NCI-H146 treated with DMSO at 0.1 percent for 48 hours (cell line): ENCODE measurements around the gene GZMH.
"Not testable (repeated sequence)": the region's sequence is repeated elsewhere in the genome, so short reads cannot be mapped to it uniquely, and the experiment has no call there.

Source experiments
- DNase-seq: peaks from one replicate; lab custom pipeline; 2025; ENCODE audit not compliant: unreplicated experiment; lab: John Stamatoyannopoulos, UW

Gene GZMH

GRCh38 chr14:24595073-24595808, 14.2 kb downstream of the GZMH start:
- no peak for DNase-seq

- DNase-seq, result not testable (repeated sequence)
These were observed 18.5 kb downstream of the GZMH start for GRCh38 chr14:24591004-24591403.

- not testable (repeated sequence) for DNase-seq
These were observed 25.1 kb downstream of the GZMH start for GRCh38 chr14:24584402-24584801.

GRCh38 chr14:24578558-24578957, 30.9 kb downstream of the GZMH start:
- no peak for DNase-seq

GRCh38 chr14:24576771-24577170, 32.7 kb downstream of the GZMH start:
- DNase-seq, result no peak

- DNase-seq, result no peak
These were observed 33.3 kb downstream of the GZMH start, which contains the start of gene CTSG for GRCh38 chr14:24576182-24576581. Gene CTSG (minus strand): TSS chr14:24576250. CDS start chr14:24576223, 27 bp downstream.

GRCh38 chr14:24574206-24574774, 35.2 kb downstream of the GZMH start:
- DNase-seq, result no peak

- DNase-seq, result no peak
These were observed 43.2 kb downstream of the GZMH start for GRCh38 chr14:24566318-24566717.

GRCh38 chr14:24565766-24566165, 43.7 kb downstream of the GZMH start:
- DNase-seq, result no peak

GRCh38 chr14:24563505-24563904, 46.0 kb downstream of the GZMH start:
- DNase-seq, result no peak

- DNase-seq, result no peak
These were observed 52.7 kb downstream of the GZMH start for GRCh38 chr14:24556756-24557155.
